OCI-LY3 (cell line): ENCODE results near the gene OR14J1.

Experiments
- EZH2phosphoT487 ChIP-seq: fragments of 200-600 bp; shearing (Covaris generic); IDR thresholded peaks from 2 replicates; pipeline ENCODE4 v1.6.1; 2018; ENCODE audit warnings: antibody characterized with exemption, mixed run types, low read depth
- TF ChIP-seq, protein P1 (sequence below): fragments of 200-600, 300-600 bp; sonication (generic); IDR thresholded peaks from 2 replicates; pipeline ENCODE4 v1.5.1; 2014; ENCODE audit warnings: antibody characterized with exemption, low read length, low read depth

DNA sequence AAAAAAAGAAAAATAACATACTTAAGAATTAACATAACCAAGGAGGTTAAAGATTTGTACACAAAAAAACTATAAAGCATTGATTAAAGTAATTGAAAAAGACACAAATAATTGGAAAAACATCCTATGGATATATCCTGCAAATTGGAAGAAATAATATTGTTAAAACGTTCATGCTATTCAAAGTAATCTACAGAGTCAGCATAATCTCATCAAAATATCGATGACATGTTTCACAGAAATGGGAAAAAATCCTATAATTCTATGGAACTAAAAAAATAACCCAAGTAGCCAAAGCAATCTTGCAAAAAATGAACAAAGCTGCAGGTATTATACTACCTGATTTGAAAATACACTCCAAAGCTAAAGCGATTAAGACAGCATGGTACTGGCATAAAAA is 43.9 kb downstream of the OR14J1 start:
- TF ChIP-seq, protein P1, sequence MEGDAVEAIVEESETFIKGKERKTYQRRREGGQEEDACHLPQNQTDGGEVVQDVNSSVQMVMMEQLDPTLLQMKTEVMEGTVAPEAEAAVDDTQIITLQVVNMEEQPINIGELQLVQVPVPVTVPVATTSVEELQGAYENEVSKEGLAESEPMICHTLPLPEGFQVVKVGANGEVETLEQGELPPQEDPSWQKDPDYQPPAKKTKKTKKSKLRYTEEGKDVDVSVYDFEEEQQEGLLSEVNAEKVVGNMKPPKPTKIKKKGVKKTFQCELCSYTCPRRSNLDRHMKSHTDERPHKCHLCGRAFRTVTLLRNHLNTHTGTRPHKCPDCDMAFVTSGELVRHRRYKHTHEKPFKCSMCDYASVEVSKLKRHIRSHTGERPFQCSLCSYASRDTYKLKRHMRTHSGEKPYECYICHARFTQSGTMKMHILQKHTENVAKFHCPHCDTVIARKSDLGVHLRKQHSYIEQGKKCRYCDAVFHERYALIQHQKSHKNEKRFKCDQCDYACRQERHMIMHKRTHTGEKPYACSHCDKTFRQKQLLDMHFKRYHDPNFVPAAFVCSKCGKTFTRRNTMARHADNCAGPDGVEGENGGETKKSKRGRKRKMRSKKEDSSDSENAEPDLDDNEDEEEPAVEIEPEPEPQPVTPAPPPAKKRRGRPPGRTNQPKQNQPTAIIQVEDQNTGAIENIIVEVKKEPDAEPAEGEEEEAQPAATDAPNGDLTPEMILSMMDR, result no peak
- no peak for TF ChIP-seq EZH2phosphoT487
